Neuron (in vitro differentiated cells): ENCODE data around the gene ZCCHC14.

Source experiments
- H2AFZ ChIP-seq: one replicate; pipeline ENCODE4 v1.6.1; 2013; ENCODE audit warnings: low read depth, mild to moderate bottlenecking, inconsistent platforms, low read length, moderate library complexity
- H3K27me3 ChIP-seq: one replicate; pipeline ENCODE4 v1.6.1; 2013; ENCODE audit warnings: low read length; ENCODE audit not compliant: insufficient read depth
- H3K36me3 ChIP-seq: one replicate; pipeline ENCODE4 v1.6.1; 2013; ENCODE audit warnings: low read length; ENCODE audit not compliant: insufficient read depth
- H3K4me1 ChIP-seq: one replicate; pipeline ENCODE4 v1.6.1; 2013; ENCODE audit warnings: low read length; ENCODE audit not compliant: insufficient read depth
- H3K4me3 ChIP-seq: 2 replicates; pipeline ENCODE4 v1.5.1; 2013; ENCODE audit warnings: mild to moderate bottlenecking, low read length, moderate library complexity
- H3K9me3 ChIP-seq: one replicate; pipeline ENCODE4 v1.6.1; 2013; ENCODE audit warnings: low read length

The ZCCHC14 gene

DNA sequence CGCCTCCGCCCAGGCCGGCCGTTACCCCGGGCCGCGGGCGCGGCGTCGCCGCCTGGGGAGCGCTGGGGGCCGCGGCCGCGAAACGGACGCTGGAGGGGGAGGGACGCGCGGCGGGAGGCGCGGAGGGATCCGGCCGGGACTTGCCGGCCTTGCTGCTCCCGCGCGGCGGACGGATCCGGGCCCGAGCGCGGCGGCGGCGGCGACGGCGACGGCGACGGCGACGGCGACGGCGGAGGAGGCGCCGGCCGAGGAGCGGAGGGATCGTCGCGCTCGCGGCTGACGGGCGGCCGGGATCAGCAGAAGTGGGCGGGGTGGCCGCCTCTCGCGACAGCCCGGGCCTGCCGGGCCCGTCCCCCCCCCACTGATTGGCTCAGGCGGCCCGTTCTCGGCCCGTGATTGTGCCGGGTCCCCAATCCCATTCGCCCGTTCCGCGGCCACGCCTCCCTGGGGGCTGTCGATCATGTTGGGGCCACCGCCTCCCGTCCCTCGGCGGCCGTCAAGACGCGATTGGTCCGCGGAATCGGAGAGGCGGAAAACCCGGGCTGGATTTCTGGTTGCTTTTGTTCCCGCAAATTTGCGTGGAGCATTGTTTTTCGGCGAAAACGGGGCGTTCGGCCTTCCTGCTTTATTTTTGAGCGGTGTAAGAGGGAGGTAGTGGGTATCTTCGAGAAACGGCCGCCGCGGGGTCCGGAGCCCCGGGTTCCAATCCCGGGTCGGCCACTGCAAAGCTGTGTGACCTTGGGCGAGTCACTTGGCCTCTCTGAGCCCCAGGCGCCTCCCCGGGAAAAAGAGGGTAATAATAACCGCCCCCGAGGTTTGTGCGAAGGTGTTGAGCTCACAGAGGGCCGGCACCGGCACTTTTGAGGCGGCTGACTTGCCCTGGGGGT is at the start of gene ZCCHC14:
Gene ZCCHC14, minus strand, starts transcription at position 304 of the 887 bp plus-strand sequence. CDS start 786 bp downstream, outside the sequence.
- Histone ChIP-seq H3K36me3 (no peaks in the 10 kb centered on the region), H3K9me3 (no peaks in the 10 kb centered on the region), H3K4me3 (peak within 1 kb of the TSS; percentile 61), H3K27me3 (no peaks in the 10 kb centered on the region), H2AFZ (peak within 1 kb of the TSS; percentile 80), H3K4me1 (peaks cover 37% of the 10 kb centered on the region)

DNA sequence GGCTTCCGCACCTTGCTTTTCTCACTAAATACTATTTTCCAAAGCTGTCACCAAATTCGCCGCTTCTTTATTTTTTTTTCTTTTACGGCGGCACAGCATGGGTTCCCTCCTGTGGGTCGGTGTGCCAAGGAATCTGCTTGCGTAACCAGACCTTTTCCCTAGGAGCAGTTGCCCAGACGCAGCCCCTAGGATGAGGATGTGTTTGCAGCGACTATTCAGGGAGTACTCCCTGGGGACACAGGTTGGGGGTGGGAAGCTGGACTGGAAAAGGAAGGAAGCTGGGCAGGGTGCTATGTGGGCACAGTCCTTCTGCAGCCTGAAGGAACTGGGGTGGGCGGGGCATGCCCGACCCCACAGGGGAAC is 49.0 kb upstream of the ZCCHC14 start:
- Histone ChIP-seq H3K27me3 (no peaks in the 10 kb centered on the region), H3K4me1 (peaks cover 19% of the 10 kb centered on the region), H3K9me3 (no peaks in the 10 kb centered on the region), H3K4me3 (no peak overlapping the region), H2AFZ (no peak overlapping the region), H3K36me3 (no peaks in the 10 kb centered on the region)

DNA sequence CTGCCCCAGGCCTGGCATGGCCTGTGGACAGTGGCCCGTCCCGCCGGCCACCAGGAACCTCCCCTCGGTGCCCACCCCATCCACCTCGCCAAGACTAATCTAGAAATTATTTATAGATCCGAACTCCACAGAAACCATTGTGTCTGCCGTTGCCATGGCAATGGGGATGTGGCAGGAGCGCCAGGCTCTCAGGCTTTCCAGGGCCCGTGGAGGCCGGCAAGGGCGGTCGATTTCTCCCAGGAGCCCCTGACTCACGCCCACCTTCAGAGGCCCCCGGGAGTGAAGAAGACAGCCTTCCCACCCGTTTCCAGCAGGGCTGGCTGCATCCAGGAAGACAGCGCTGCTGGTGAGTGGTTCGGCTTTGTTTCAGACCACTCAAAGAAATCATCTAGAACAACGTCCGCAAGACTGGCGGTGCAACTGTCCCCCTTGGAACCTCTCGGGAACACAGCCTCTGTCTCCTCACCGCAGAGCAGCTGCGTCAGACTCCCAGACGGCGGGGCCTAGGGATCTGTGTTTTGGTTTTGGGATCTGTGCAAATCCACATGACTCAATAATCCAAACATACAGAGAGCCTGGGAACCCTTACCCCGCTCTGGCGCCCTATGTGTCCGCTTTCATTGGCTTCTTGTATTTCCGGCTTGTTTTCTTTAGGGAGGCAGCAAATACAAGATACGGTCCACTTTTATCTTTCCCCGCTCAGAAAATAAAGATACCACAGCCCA is 48.5 kb upstream of the ZCCHC14 start:
- Histone ChIP-seq H2AFZ (peak overlapping the region; percentile 6), H3K9me3 (no peaks in the 10 kb centered on the region), H3K27me3 (no peaks in the 10 kb centered on the region), H3K4me1 (peaks cover 19% of the 10 kb centered on the region), H3K4me3 (no peak overlapping the region), H3K36me3 (no peaks in the 10 kb centered on the region)

DNA sequence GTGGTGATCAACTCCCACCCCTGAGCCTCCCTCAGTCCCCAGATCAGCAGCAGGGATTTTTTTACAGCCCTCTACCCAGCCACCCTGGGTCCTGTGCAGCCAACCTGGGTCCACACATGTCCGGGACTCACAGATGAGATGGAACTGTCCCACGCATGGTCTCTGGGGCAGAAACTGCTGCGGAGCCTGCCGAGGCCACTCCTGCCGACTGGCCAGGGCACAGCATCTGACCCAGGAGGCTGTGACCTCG is 48.0 kb upstream of the ZCCHC14 start:
- Histone ChIP-seq H3K4me3 (no peak overlapping the region), H3K4me1 (peaks cover 19% of the 10 kb centered on the region)

DNA sequence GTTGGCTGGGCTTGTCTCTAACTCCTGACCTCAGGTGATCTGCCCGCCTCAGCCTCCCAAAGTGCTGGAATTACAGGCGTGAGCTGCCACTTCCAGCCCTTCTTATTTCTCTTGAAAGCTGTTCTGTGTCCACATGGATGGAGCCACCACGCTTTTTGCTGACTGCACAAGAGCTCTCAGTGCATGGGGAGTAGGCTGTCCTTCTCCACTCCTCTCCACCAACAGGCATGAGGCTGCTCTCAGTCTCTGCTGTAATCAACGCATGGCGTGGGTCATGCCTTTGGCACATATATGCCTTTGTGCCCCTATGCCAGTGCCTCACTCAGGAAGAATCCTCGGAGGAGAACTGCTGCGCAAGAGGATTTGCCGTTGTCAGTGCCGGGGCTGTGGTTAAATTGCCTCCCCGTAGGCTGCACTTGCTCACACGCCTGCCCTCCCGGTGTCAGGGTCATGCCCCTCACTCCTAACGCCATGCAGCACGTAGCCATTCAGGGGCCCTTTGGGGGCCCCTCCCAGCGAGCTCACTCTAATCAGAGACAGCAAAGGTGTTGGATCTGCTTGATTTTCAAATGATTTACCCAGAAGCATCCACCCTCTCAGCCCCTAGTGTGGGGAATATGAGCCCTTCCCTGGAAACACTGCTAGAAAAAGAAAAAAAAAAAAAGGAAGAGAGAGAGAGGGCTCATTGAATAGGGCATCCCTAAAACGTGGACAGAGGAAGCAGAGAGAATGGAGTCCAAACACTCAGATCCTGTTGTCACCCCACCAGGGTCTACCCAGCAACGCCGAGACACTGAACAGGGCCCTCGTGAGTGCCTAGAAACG is 47.5 kb upstream of the ZCCHC14 start:
- no peaks in the 10 kb centered on the region for H3K27me3 ChIP-seq
- no peak overlapping the region for H2AFZ ChIP-seq
- H3K4me1 ChIP-seq = peaks cover 19% of the 10 kb centered on the region
- H3K9me3 ChIP-seq = peaks cover 5% of the 10 kb centered on the region
- no peaks in the 10 kb centered on the region for H3K36me3 ChIP-seq
- H3K4me3 ChIP-seq = no peak overlapping the region

More for the DNA sequence above, 48.0 kb upstream of the ZCCHC14 start:
- peaks cover 3% of the 10 kb centered on the region for H3K9me3 ChIP-seq
- peak overlapping the region; percentile 6 for H2AFZ ChIP-seq
- H3K27me3 ChIP-seq = no peaks in the 10 kb centered on the region
- H3K36me3 ChIP-seq = no peaks in the 10 kb centered on the region

DNA sequence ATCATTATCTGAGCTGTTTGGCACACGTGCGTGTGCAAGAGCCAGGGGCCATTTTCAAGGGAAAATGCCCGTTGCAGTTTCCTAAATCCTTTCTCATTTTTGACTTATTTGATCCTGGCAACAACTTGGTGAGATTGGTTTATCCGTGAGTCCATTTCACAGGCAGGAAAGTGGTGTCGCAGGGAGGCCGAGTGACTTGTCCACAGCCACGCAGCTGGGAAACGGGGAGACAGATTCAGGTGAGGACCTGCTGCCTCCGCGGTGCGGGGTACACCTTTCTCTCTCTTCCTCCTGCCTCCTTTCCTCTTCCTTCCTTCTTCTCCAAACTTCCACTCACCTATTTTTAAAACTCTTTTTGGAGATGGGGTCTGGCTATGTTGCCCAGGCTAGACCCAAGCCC is 46.3 kb upstream of the ZCCHC14 start:
- no peaks in the 10 kb centered on the region for H3K36me3 ChIP-seq
- H3K9me3 ChIP-seq = peaks cover 9% of the 10 kb centered on the region
- no peak overlapping the region for H3K4me3 ChIP-seq
- H2AFZ ChIP-seq = no peak overlapping the region
- H3K27me3 ChIP-seq = no peaks in the 10 kb centered on the region
- peaks cover 19% of the 10 kb centered on the region for H3K4me1 ChIP-seq

- Histone ChIP-seq H3K36me3 (no peaks in the 10 kb centered on the region), H3K9me3 (peaks cover 10% of the 10 kb centered on the region), H3K4me3 (no peak overlapping the region), H3K4me1 (peaks cover 19% of the 10 kb centered on the region), H3K27me3 (no peaks in the 10 kb centered on the region), H2AFZ (no peak overlapping the region)
Observed at GRCh38 chr16:87538594-87538993, 45.8 kb upstream of the ZCCHC14 start.

GRCh38 chr16:87538160-87538559 is 45.3 kb upstream of the ZCCHC14 start:
- Histone ChIP-seq H3K27me3 (no peaks in the 10 kb centered on the region), H3K9me3 (peaks cover 10% of the 10 kb centered on the region), H3K36me3 (no peaks in the 10 kb centered on the region), H2AFZ (no peak overlapping the region), H3K4me1 (peaks cover 19% of the 10 kb centered on the region), H3K4me3 (no peak overlapping the region)

DNA sequence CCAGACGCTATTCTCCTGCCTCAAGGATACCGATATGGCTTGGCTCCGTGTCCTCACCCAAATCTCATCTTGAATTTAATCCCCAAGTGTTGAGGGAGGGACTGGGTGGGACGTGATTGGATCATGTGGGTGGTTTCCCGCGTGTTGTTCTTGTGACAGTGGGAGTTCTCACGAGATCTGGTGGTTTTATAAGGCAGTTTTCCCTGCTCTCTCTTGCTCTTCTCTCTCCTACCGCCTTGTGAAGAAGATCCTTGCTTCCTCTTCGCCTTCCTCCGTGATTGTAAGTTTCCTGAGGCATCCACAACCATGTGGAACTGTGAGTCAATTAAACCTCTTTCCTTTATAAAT is 43.9 kb upstream of the ZCCHC14 start:
- Histone ChIP-seq H3K27me3 (peaks cover 2% of the 10 kb centered on the region), H3K36me3 (no peaks in the 10 kb centered on the region), H3K4me1 (peaks cover 19% of the 10 kb centered on the region), H3K4me3 (no peak overlapping the region), H3K9me3 (peaks cover 10% of the 10 kb centered on the region), H2AFZ (no peak overlapping the region)

- Histone ChIP-seq H3K4me1 (peaks cover 13% of the 10 kb centered on the region), H3K9me3 (peaks cover 10% of the 10 kb centered on the region), H3K27me3 (peaks cover 3% of the 10 kb centered on the region), H2AFZ (no peak overlapping the region), H3K4me3 (no peak overlapping the region), H3K36me3 (no peaks in the 10 kb centered on the region)
Observed at GRCh38 chr16:87535855-87536794, 43.3 kb upstream of the ZCCHC14 start.

DNA sequence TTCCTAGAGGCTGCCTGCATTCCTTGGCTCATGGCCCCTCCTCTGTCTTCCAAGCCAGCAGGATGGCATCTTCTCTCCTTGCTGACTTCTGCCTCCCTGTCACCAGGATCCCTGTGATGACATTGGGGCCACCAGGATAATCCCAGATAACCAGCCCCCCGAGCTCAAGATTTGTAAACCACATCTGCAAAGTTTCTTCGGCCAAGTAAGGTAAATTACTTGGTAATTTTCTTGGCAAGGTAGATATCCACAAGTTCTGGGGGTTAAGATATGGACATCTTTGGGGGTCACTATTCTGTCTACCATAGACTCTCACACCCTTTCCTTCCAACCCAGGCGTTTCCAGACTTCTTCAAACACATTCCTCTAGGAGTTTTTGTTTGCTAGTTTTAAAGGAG is 42.6 kb upstream of the ZCCHC14 start:
- H3K27me3 ChIP-seq = peaks cover 3% of the 10 kb centered on the region
- H3K9me3 ChIP-seq = peaks cover 10% of the 10 kb centered on the region
- H2AFZ ChIP-seq = no peak overlapping the region
- no peak overlapping the region for H3K4me3 ChIP-seq
- no peaks in the 10 kb centered on the region for H3K36me3 ChIP-seq
- peaks cover 6% of the 10 kb centered on the region for H3K4me1 ChIP-seq

DNA sequence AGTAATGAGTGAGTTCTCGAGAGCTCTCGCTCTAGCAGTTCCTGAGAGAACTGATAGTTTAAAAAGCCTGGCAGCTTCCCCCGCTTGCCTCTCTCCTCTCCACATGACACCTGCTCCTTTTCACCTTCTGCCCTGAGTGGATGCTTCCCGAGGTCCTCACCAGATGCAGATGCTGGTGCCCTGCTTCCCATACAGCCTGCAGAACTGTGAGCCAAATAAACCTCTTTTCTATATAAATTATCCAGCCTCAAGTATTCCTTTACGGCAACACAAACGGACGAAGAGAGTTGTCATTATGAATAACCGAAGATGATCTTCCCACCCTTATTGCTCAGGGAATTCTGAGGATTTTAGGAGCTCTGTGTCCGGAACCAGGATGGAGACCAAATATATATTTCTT is 41.9 kb upstream of the ZCCHC14 start:
- Histone ChIP-seq H2AFZ (no peak overlapping the region), H3K27me3 (peaks cover 3% of the 10 kb centered on the region), H3K4me1 (no peaks in the 10 kb centered on the region), H3K36me3 (no peaks in the 10 kb centered on the region), H3K9me3 (peaks cover 10% of the 10 kb centered on the region), H3K4me3 (no peak overlapping the region)
